T-helper 2 cell treated with Interferon-gamma antibody and Interleukin-4, amounts not matched to agents 5 μg/mL and 100 μg/mL, for 36 hours (primary cell): ENCODE measurements around the gene DRAXIN.

Source experiments
- DNase-seq: peaks from one replicate; pipeline ENCODE4 v3.0.0; 2021; ENCODE audit warnings: low spot score
- H3K27ac Mint-ChIP-seq: one replicate; pipeline ENCODE4 v1.8.0; 2021; ENCODE audit warnings: mild to moderate bottlenecking, mixed read lengths
- H3K27me3 Mint-ChIP-seq: one replicate; pipeline ENCODE4 v1.8.0; 2021; ENCODE audit warnings: low read depth, mixed read lengths
- H3K36me3 Mint-ChIP-seq: one replicate; pipeline ENCODE4 v1.8.0; 2021; ENCODE audit warnings: low read depth, mixed read lengths
- H3K4me1 Mint-ChIP-seq: one replicate; pipeline ENCODE4 v1.8.0; 2021; ENCODE audit warnings: low read depth, mixed read lengths
- H3K4me3 Mint-ChIP-seq: one replicate; pipeline ENCODE4 v1.8.0; 2022; ENCODE audit warnings: mild to moderate bottlenecking, moderate library complexity, mixed read lengths
- H3K9me3 Mint-ChIP-seq: one replicate; pipeline ENCODE4 v1.8.0; 2021; ENCODE audit warnings: mixed read lengths

Gene DRAXIN

DNA sequence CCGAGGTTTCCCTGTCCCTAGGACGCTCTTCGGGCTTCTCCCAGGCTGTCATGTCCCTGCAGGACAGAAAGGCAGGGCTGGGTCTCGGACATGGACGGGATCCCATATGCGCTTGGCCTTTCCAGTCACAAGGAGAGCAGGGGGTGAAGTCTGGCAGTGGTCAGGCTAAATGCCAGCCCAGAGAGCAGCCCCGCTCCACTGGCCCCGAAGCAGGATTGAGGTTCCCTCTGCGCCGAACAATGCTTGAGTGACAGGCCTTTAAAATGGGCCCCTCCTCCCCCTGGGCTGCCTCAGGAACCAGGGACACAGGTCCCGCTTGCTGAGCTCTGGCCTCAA is 12.7 kb downstream of the DRAXIN start:
- H3K36me3 Mint-ChIP-seq: no peaks in the 10 kb centered on the region
- DNase-seq: no peak
- H3K27ac Mint-ChIP-seq: no peak overlapping the region
- no peak overlapping the region for H3K4me3 Mint-ChIP-seq
- H3K4me1 Mint-ChIP-seq: no peaks in the 10 kb centered on the region
- no peaks in the 10 kb centered on the region for H3K9me3 Mint-ChIP-seq
- peaks cover 5% of the 10 kb centered on the region for H3K27me3 Mint-ChIP-seq

DNA sequence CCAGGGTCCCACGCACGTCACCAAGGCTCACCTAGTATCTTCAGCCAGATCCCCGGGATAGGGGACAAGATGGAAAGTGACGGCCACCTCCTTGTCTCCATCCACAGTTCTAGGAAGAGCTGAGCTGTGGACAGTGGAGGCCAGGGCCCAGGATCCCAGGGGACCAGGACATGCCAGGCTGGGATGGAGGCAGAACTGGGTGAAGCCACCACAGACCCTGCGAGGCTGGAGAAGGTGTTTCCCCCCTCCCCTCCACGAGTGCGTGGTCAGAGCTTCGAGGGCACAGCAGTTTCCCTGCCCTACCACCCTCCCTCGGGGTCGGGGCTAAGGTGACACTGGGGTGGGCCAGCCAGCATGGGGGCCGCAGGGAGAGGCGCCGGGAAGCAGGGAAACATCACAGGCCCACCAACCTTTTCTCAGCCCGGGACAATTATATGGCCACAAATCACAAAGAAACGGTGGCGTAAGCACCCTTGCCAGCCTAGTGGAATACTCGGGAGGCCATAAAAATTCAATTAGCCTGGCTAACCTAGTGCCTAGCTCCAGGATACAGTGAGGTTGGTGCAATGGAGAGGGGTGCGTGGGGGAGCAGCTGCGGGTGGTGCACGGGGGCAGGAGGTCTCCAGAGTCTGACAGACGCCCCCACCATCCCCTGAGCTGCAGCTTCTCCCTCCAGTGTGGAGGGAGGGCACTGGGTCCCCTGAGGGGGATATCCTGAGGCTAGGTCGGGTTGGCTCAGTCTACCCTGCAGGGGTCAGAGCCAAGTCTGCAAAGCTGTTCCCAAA is 13.4 kb downstream of the DRAXIN start:
- H3K4me1 Mint-ChIP-seq: no peaks in the 10 kb centered on the region
- no peak overlapping the region for H3K4me3 Mint-ChIP-seq
- H3K36me3 Mint-ChIP-seq: no peaks in the 10 kb centered on the region
- no peak overlapping the region for H3K27ac Mint-ChIP-seq
- H3K27me3 Mint-ChIP-seq: peaks cover 7% of the 10 kb centered on the region
- DNase-seq: no peak
- H3K9me3 Mint-ChIP-seq: no peaks in the 10 kb centered on the region

DNA sequence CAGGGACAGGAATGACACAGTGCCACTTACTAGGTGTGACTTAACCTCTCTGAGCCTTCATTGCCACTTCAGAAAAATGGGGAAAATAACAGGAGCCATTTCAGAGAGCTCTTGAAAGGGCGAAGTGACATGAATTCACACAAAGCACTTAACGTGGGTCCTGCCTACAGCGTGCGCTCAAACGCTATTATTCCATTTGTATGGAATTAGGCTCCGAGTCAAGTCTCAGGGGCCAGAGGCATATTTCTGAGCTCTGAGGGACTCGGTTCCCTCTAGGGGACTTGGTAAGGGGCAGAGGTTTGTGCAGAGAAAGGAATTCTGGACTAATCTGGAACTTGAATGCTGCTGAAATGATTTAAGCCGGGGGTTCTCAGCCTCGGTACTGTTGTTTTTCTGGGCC is 14.1 kb downstream of the DRAXIN start:
- Mint-ChIP-seq H3K36me3 (no peaks in the 10 kb centered on the region), H3K9me3 (no peaks in the 10 kb centered on the region), H3K4me3 (no peak overlapping the region), H3K27me3 (peaks cover 7% of the 10 kb centered on the region), H3K4me1 (no peaks in the 10 kb centered on the region), H3K27ac (no peak overlapping the region)
- DNase-seq: no peak

DNA sequence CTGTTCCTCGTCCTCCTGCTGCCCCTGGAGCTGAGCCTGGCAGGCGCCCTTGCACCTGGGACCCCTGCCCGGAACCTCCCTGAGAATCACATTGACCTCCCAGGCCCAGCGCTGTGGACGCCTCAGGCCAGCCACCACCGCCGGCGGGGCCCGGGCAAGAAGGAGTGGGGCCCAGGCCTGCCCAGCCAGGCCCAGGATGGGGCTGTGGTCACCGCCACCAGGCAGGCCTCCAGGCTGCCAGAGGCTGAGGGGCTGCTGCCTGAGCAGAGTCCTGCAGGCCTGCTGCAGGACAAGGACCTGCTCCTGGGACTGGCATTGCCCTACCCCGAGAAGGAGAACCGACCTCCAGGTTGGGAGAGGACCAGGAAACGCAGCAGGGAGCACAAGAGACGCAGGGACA is 14.8 kb downstream of the DRAXIN start:
- Mint-ChIP-seq H3K4me3 (no peak overlapping the region), H3K9me3 (no peaks in the 10 kb centered on the region), H3K36me3 (no peaks in the 10 kb centered on the region), H3K27me3 (peaks cover 7% of the 10 kb centered on the region), H3K27ac (no peak overlapping the region), H3K4me1 (no peaks in the 10 kb centered on the region)
- DNase-seq: no peak

DNA sequence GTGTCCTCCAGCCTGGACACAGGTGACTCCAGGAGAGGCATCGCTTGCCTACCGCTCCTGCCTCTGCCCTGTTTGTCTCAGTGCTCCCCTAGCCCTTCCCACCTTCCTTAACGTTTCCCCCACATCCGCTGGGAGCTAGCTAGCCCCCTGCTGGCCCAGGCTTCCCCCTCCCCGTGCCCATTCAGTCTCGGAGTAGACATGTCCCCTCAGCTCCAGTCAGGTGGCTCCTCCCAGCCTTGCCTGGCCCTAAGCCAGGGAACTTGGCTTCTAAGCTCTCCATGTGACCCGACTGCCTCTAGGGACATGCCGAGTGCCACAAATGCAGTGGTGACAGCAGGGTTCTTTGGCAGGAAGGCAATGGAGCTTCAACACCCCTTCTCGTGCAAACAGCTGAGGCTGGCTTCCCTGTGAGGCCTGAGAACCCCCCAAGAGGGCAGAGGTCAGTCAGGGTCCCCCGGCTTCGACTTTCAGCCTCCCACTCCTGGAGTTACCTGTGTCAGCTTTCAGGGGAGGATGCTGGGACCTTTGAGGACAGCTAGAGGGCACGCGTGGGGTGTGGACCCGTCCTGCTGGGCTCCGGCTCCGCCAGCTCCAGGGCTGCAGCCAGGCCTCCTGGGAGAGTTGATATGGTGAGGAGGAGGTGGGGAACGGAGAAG is 16.2 kb downstream of the DRAXIN start:
- H3K9me3 Mint-ChIP-seq: no peaks in the 10 kb centered on the region
- no peak overlapping the region for H3K4me3 Mint-ChIP-seq
- H3K36me3 Mint-ChIP-seq: no peaks in the 10 kb centered on the region
- no peak overlapping the region for H3K27ac Mint-ChIP-seq
- peaks cover 7% of the 10 kb centered on the region for H3K27me3 Mint-ChIP-seq
- DNase-seq: no peak
- H3K4me1 Mint-ChIP-seq: no peaks in the 10 kb centered on the region

DNA sequence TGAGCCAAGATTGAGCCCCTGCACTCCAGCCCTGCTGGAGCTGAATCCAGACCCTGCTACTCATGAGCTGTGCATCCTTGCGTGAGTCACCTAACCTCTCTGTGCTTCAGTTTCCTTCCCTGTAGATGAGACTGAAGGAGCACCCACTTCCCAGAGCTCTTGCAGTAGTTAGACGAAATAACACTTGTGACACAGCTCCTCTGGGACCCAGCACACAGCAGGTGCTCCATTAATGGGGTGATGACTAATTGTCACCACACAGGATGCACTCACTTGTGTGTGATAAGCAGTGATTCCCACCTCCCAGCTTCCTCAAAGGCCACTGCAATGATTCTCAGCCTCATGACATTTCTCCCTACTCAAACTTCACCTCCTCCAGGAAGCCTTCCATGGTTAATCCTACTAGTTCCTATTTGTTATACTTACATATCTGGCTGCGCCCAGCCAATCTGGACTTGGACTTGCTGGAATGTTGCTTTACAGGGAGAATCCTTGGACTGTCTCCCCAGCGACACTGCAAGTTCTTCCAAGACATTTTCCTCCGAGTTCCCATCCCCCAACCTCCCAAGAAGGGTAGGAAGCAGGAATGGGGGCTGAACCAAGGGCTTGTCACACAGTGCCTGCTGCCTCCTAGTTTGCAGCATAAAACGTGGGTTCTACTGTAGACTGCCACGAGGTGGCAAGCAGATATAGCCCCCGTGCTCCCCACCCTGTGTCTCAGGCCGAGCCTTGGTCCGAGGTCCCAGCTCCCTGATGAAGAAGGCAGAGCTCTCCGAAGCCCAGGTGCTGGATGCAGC is 17.2 kb downstream of the DRAXIN start:
- Mint-ChIP-seq H3K27me3 (peaks cover 3% of the 10 kb centered on the region), H3K4me1 (no peaks in the 10 kb centered on the region), H3K27ac (no peak overlapping the region), H3K4me3 (no peak overlapping the region), H3K9me3 (no peaks in the 10 kb centered on the region), H3K36me3 (no peaks in the 10 kb centered on the region)
- no peak for DNase-seq

DNA sequence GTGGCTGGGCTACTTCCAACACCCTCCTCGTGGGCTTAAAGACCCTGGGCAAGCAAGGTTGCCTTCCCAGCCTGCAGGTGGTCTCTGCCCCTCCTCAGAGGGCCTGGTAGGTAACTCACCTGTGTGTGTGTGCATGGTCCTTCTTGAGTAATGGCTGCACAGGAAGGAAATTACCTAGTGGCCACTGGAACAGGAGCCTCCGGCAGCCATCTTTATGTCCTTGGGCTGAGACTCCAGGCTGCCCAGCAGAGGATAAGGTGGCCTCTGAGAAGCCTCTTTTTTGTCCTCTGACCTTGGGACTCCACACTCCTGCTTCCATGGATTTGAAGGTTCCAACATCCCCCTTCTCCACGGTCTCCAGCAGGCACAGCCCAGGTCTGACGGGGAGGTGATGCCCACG is 20.0 kb downstream of the DRAXIN start:
- H3K4me1 Mint-ChIP-seq: no peaks in the 10 kb centered on the region

DNA sequence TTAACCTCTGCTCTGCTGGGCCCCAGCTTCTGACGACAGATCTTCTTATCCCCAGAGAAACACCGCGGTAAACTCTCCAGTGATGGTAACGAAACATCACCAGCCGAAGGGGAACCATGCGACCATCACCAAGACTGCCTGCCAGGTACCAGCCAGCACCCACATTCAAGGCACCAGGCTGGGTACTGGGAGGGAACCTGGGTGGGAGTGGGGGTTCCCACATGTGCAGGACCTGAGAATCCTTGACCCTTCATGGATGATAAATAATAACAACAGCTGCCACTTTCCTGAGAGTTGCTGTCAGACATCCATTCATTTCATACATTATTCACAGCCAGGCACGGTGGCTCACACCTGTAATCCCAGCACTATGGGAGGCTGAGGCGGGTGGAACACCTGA is 20.8 kb downstream of the DRAXIN start:
- H3K9me3 Mint-ChIP-seq: no peaks in the 10 kb centered on the region
- H3K27ac Mint-ChIP-seq: no peak overlapping the region
- peaks cover 8% of the 10 kb centered on the region for H3K27me3 Mint-ChIP-seq
- H3K36me3 Mint-ChIP-seq: no peaks in the 10 kb centered on the region
- no peaks in the 10 kb centered on the region for H3K4me1 Mint-ChIP-seq
- no peak overlapping the region for H3K4me3 Mint-ChIP-seq
- DNase-seq: no peak

More for the DNA sequence above, 20.0 kb downstream of the DRAXIN start:
- DNase-seq: no peak
- Mint-ChIP-seq H3K9me3 (no peaks in the 10 kb centered on the region), H3K27me3 (peaks cover 8% of the 10 kb centered on the region), H3K27ac (no peak overlapping the region), H3K4me3 (no peak overlapping the region), H3K36me3 (no peaks in the 10 kb centered on the region)

DNA sequence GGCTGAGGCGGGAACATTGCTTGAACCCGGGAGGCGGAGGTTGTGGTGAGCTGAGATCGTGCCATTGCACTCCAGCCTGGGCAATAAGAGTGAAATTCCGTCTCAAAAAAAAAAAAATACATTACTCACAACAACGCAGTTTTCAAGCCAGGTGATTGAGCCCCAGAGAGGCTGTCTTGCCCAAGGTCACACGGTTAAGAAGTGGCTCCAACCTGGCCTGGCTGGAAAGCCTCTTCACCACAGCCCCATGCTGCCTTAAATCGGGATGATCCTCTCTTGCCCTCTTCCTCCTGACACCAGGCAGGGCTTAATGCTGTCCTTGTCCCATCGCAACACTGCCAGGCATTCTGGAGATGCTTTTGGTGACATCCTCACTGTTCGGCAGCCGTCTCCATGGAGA is 21.6 kb downstream of the DRAXIN start:
- DNase-seq: no peak
- Mint-ChIP-seq H3K27ac (no peak overlapping the region), H3K4me1 (no peaks in the 10 kb centered on the region), H3K4me3 (no peak overlapping the region), H3K27me3 (peaks cover 8% of the 10 kb centered on the region), H3K9me3 (no peaks in the 10 kb centered on the region), H3K36me3 (no peaks in the 10 kb centered on the region)

DNA sequence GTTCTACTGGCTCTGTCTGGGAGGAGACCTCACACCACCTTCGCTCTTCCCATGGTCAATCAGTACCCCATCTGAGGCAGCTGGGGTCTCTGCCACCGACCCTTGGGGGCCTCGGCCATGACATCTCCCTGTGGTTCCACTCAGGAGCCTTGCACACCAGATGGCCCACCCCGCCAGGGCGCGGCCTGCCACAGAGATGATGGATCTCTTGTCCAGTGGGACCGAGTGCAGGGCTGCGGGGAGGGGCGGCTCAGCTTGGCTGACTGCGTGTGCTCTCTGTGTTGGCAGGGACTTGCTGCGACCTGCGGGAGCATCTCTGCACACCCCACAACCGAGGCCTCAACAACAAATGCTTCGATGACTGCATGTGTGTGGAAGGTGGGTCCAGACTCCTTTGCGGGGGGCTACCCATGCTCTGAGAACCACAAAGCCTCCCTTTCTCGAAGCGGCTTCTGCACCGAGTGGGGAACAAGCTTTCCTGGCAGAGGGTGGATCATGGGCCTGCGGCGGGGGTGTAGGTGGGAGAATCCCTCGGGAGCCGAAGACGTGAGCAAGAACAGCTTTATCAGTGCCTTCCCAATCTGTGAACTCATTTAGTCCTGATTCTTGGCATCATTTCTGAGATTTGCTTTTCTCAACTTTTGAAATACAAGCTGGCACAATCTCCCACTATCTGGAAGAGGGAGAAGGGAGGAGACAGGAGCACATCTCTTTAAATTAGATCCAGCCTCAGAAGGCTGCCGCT is 23.5 kb downstream of the DRAXIN start:
- H3K27ac Mint-ChIP-seq: no peak overlapping the region
- H3K27me3 Mint-ChIP-seq: peaks cover 5% of the 10 kb centered on the region
- H3K36me3 Mint-ChIP-seq: no peaks in the 10 kb centered on the region
- no peak overlapping the region for H3K4me3 Mint-ChIP-seq
- DNase-seq: no peak
- H3K9me3 Mint-ChIP-seq: no peaks in the 10 kb centered on the region
- peaks cover 10% of the 10 kb centered on the region for H3K4me1 Mint-ChIP-seq

DNA sequence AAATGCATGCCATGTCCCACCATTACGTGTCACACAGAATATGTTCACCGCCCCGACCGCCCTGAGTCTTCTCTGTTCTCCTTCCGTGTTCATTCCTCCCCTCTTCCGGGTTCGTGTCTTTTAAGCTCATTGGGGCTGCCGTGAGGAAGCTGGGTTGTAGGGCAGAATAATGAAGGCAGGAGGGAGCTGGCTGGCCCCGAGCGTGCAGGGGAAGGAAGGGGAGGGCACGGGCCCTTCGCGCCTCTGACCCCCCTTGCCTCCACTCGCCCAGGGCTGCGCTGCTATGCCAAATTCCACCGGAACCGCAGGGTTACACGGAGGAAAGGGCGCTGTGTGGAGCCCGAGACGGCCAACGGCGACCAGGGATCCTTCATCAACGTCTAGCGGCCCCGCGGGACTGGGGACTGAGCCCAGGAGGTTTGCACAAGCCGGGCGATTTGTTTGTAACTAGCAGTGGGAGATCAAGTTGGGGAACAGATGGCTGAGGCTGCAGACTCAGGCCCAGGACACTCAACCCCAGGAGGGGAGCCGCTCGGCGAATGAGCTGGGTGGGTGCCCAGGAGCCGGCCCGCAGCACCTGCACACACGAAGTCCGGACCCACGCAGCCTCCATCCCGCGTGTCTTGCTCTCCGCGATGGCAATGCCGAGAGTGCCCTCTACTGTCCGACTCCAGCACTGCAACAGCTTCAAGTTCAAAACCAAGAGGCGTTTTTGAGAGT is 28.0 kb downstream of the DRAXIN start:
- H3K36me3 Mint-ChIP-seq: no peaks in the 10 kb centered on the region
- peaks cover 11% of the 10 kb centered on the region for H3K4me1 Mint-ChIP-seq
- H3K4me3 Mint-ChIP-seq: peak overlapping the region; percentile 86
- no peaks in the 10 kb centered on the region for H3K9me3 Mint-ChIP-seq
- H3K27ac Mint-ChIP-seq: peak overlapping the region; percentile 83
- H3K27me3 Mint-ChIP-seq: peaks cover 13% of the 10 kb centered on the region
- DNase-seq: peak; percentile 67

DNA sequence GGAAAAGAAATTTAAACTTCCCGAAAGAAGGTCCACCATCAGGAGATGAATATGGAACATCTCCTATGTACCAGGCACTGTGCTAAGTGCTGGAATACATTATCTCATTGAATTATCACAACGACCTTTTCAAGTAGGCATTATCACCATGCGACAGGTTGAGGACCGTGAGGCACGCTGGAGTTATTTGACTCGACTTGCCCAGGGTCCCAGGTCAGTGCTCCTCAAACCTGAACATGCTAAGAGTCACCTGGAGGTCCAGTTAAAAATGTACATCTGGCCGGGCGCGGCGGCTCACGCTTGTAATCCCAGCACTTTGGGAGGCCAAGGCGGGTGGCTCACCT is 28.5 kb downstream of the DRAXIN start:
- no peak for DNase-seq
- Mint-ChIP-seq H3K4me1 (peaks cover 14% of the 10 kb centered on the region), H3K36me3 (no peaks in the 10 kb centered on the region), H3K9me3 (no peaks in the 10 kb centered on the region), H3K4me3 (peak overlapping the region; percentile 86), H3K27me3 (peaks cover 13% of the 10 kb centered on the region), H3K27ac (no peak overlapping the region)

DNA sequence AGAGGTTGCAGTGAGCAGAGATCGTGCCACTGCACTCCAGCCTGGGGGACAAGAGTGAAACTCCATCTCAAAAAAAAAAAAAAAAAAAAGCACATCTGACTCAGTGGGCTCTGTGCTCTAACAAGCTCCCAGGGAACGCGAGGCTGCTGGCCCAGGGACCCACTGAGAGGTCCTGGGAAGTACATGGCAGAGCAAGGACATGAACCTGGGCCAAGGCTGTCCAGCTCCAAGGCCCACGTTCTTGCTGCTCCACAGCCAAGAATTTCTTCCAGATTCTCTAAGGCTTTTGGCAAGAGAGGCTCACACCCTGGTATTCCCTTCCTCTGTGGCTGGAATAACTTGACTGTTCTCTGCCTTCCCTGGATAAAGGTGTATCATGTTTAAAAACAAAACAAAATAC is 29.0 kb downstream of the DRAXIN start:
- Mint-ChIP-seq H3K27me3 (peaks cover 16% of the 10 kb centered on the region), H3K4me1 (peaks cover 19% of the 10 kb centered on the region), H3K9me3 (no peaks in the 10 kb centered on the region), H3K36me3 (no peaks in the 10 kb centered on the region), H3K4me3 (no peak overlapping the region), H3K27ac (no peak overlapping the region)
- DNase-seq: no peak
